GM13976 (cell line): Measurements from ENCODE around the gene IQCC.

Experiments used
- DNase-seq: peaks from one replicate; pipeline ENCODE4 v3.0.0; 2012; ENCODE audit warnings: low spot score
- in situ Hi-C: fragments of 300-500 bp; cut with MboI; formaldehyde crosslinking; loops from one replicate; pipeline ENCODE4 v1.12.0; 2022; ENCODE audit warnings: low sequenced_read_pairs, mixed read lengths, inconsistent platforms; ENCODE audit not compliant: unreplicated experiment
- TF ChIP-seq, protein P1 (sequence below): IDR thresholded peaks from 2 replicates; pipeline ENCODE4 v1.5.1; 2012; ENCODE audit warnings: borderline replicate concordance, mild to moderate bottlenecking; ENCODE audit not compliant: insufficient read depth; ENCODE audit errors: extremely low read depth, missing control alignments, control extremely low read depth

IQCC gene

GRCh38 chr1:32199717-32200072 lies 5.8 kb upstream of the IQCC start:
- peak; percentile 40 for DNase-seq
- in situ Hi-C loops: no loop called here
- TF ChIP-seq, protein P1, sequence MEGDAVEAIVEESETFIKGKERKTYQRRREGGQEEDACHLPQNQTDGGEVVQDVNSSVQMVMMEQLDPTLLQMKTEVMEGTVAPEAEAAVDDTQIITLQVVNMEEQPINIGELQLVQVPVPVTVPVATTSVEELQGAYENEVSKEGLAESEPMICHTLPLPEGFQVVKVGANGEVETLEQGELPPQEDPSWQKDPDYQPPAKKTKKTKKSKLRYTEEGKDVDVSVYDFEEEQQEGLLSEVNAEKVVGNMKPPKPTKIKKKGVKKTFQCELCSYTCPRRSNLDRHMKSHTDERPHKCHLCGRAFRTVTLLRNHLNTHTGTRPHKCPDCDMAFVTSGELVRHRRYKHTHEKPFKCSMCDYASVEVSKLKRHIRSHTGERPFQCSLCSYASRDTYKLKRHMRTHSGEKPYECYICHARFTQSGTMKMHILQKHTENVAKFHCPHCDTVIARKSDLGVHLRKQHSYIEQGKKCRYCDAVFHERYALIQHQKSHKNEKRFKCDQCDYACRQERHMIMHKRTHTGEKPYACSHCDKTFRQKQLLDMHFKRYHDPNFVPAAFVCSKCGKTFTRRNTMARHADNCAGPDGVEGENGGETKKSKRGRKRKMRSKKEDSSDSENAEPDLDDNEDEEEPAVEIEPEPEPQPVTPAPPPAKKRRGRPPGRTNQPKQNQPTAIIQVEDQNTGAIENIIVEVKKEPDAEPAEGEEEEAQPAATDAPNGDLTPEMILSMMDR: no peak

DNA sequence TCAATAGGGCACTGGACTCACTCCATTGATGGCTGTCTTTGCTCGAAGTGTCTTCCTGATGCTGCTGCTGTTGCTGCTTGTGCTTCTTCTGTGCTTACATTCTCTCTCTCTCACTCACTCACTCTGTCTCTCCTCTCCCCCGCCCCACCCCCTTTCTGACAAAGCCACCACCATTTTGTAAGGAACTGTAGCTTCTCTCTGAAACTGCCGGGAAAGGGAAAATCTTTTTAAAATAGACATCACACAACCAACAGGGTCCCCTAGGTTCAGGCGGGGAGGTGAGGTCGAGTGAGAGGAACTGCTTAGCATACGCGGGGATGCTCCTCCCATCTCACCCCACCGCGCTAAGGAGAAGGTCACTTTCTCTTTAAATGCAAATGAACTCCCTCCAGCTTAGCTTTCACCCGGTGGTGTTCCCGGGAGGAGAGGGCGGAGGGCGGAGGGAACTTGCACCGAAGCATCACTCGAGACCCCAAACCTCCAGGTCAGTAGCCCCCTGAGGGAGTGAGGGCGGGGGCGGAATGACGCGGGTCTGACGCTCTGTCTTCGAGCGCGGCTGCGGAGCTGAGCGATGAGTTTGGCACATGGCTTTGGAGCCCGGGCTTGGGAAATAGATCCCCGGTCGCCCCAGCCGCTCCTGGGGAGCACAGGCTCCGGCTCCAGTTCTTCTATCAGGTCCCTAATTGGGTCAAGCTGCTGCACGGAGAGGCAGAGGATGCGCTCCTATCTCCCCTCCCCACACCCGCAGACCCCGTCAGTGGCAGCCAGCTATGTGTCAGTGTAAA lies 5.1 kb upstream of the IQCC start, which contains the start of gene CCDC28B:
TSS of gene CCDC28B (plus strand) at position 370 of the 785 bp plus-strand sequence. CDS start 1,341 bp downstream, outside the sequence.
- TF ChIP-seq, protein P1: no peak
- DNase-seq: peak; percentile 82
- in situ Hi-C loops: no loop called here

GRCh38 chr1:32201011-32201855 lies 4.2 kb upstream of the IQCC start:
- TF ChIP-seq, protein P1: no peak
- in situ Hi-C loops: no loop called here
- DNase-seq: peak; percentile 86

- no peak for DNase-seq
- in situ Hi-C loops: no loop called here
- TF ChIP-seq, protein P1: no peak
These were observed 519 bp upstream of the IQCC start for GRCh38 chr1:32204943-32205361.

DNA sequence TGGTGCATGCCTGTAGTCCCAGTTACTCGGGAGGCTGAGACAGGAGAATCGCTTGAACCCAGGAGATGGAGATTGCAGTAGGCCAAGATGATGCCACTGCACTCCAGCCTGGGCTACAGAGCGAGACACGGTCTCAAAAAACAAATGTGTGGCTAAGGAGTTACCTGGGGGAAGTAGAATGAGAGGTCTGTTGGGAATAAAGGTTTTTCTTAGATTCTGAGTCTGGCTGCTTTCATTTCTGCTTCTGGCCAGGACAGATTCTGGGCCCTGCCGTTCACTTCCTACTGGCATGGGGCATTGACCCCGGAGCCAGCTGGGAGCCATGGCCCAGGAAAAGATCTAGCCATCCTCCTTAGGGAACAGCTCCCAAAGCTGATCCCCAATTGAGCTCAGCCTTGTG lies 3.0 kb downstream of the IQCC start:
- in situ Hi-C loops: no loop called here
- TF ChIP-seq, protein P1: no peak
- DNase-seq: no peak

- no peak for DNase-seq
These were observed 3.4 kb downstream of the IQCC start, which contains the start of gene DCDC2B for GRCh38 chr1:32208891-32209328. TSS of gene DCDC2B (plus strand) at chr1:32209089. CDS start at chr1:32209094, 5 bp downstream.

More at GRCh38 chr1:32208891-32209328, 3.4 kb downstream of the IQCC start, which contains the start of gene DCDC2B:
- in situ Hi-C loops: no loop called here
- TF ChIP-seq, protein P1: no peak
